ENCODE data around the gene TGFBR2. TPM values are rescaled to one million over a fixed set of nuclear protein-coding genes. Genes with fewer than 3 reads are reported as not detected.

TGFBR2 gene
- total and polyA plus RNA-seq, 2 experiments from 2014 or later: 4.7 to 13.0 TPM

- H3K36me3 ChIP-seq (ENCODE audit: insufficient read depth): peaks cover under 1% of the 10 kb centered on the region; the same call in 1 of the 2 replicates
- 0 out of 2 replicates have a peak, but pooled peaks cover 5% of the 10 kb centered on the region for H3F3A ChIP-seq (replicated peaks; ENCODE audit: low read depth)
- no peaks in the 10 kb centered on the region for H4K20me1 ChIP-seq (replicated peaks; ENCODE audit: insufficient read depth)
- no peaks in the 10 kb centered on the region for H3K79me2 ChIP-seq (replicated peaks; ENCODE audit: insufficient read depth)
- Mint-ChIP-seq H3K36me3 (ENCODE audit: low read depth) (peaks cover 32% of the 10 kb centered on the region), H3K4me1 (peaks cover 43% of the 10 kb centered on the region), H3K4me3 (no peak overlapping the region), H3K27ac (peak overlapping the region; percentile 35), H3K27me3 (ENCODE audit: insufficient read depth, low read depth, poor library complexity) (peaks cover 2% of the 10 kb centered on the region), H3K9me3 (no peaks in the 10 kb centered on the region)
- no peak for TF ChIP-seq ETS1 (IDR thresholded peaks at IDR 0.05)
- peak; percentile 99 for TF ChIP-seq ZNF462 (CRISPR knock-in tag; IDR thresholded peaks at IDR 0.05)
- TF ChIP-seq CTCF (conservative IDR thresholded peaks at IDR 0.05; ENCODE audit: low read depth in 2 of 2): no peak
- 0 out of 2 replicates have a peak, but pooled peaks have one; percentile 45 for TF ChIP-seq NANOG (IDR thresholded peaks at IDR 0.05; ENCODE audit: borderline replicate concordance)
- TF ChIP-seq POLR2AphosphoS5 (IDR thresholded peaks at IDR 0.05; ENCODE audit: low read depth): 0 out of 2 replicates have a peak, but pooled peaks have one; percentile 11
- TF ChIP-seq ZNF114 (CRISPR knock-in tag; IDR thresholded peaks at IDR 0.05): peak; percentile 82; the same call in 1 of the 2 replicates
- H2AFZ ChIP-seq: no peak overlapping the region
- DNase-seq (ENCODE audit: low spot score) (peak; percentile 32), ATAC-seq (peak; percentile 78)
- peak overlapping the region; percentile 1 for H3K4me2 ChIP-seq
- peaks cover 10% of the 10 kb centered on the region; the same call in 1 of the 2 replicates for H3K9me2 ChIP-seq (ENCODE audit: insufficient read depth)
- peaks cover 41% of the 10 kb centered on the region for H3K4me1 ChIP-seq (ENCODE audit: insufficient read depth)
- H3K4me3 ChIP-seq: no peak overlapping the region
- no peaks in the 10 kb centered on the region for H3K27me3 ChIP-seq (ENCODE audit: insufficient read depth)
- peak overlapping the region; percentile 56 for H3K27ac ChIP-seq (ENCODE audit: low read depth)
These were observed 89.1 kb downstream of the TGFBR2 start for GRCh38 chr3:30695302-30696061.

Data from GM23338 (cell line).